GM20000 (cell line): Measurements from ENCODE around the gene ITGB1BP1.

Experiments used
- DNase-seq: peaks from one replicate; pipeline ENCODE4 v3.0.0; 2012; ENCODE audit warnings: low spot score
- CTCF ChIP-seq: IDR thresholded peaks from 2 replicates; pipeline ENCODE4 v1.5.1; 2012; ENCODE audit warnings: mild to moderate bottlenecking, control low read depth; ENCODE audit errors: extremely low read depth, missing control alignments

ITGB1BP1 gene

DNA sequence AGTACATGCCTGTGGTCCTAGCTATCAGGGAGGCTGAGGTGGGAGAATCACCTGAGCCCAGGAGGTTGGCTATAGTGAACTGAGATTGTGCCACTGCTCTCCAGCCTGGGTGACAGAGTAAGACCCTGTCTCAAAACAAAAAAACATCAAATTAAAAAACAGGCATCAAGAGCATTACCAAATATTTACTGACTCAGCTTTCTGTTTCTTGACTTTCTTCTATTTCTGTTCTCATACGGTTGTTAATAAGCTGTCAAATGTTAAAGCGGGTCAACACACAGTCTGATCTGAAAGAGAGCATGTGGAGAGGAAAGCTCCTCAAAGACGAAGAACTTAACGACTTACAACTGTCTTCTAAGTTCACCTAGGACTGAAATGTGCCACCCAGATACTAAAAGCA, 59.0 kb downstream of the ITGB1BP1 start:
- no peak for TF ChIP-seq CTCF
- DNase-seq, result no peak

GRCh38 chr2:9360701-9361100, 62.6 kb downstream of the ITGB1BP1 start:
- no peak for TF ChIP-seq CTCF
- DNase-seq, result no peak

GRCh38 chr2:9360110-9360509, 63.2 kb downstream of the ITGB1BP1 start:
- no peak for DNase-seq
- TF ChIP-seq CTCF, result no peak

DNA sequence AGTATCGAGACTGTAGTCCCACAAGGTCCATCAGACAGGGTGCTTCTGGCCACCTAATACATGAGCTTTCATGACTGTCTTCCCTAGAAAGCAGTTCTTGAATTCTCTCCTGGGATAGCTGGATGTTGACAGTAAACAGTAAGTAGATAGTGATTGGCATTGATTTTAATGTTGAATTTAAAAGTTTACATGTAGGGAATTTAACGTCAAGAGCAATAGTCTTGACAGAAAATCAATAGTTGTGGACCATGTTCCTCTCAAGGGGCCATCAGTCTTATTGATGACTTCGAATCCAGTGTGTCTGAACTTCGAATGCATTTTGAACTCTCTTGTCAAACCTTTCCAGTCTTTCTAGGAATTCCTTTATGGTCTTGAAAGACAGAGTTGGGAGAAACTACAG, 63.9 kb downstream of the ITGB1BP1 start:
- DNase-seq, result no peak
- no peak for TF ChIP-seq CTCF

GRCh38 chr2:9358846-9359245, 64.5 kb downstream of the ITGB1BP1 start:
- DNase-seq, result no peak
- no peak for TF ChIP-seq CTCF

DNA sequence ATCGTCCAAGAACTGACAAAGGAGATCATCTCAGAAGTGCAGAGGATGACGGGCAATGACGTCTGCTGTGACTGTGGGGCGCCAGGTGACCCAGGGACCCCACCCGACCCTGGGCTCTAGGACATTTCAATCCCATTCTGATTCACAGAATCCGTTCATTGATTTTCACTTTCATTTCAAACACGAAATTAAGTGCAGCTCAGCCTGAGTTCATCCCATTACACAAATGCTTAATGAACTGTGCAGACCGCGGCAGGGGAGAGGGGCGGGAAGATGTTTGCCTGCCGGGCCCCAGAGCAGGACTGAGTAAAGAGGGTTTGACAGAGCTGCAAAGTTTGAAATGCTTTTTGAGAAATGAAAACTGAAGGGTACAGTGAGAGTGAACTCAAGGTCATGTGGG, 67.1 kb downstream of the ITGB1BP1 start:
- no peak for DNase-seq
- no peak for TF ChIP-seq CTCF

DNA sequence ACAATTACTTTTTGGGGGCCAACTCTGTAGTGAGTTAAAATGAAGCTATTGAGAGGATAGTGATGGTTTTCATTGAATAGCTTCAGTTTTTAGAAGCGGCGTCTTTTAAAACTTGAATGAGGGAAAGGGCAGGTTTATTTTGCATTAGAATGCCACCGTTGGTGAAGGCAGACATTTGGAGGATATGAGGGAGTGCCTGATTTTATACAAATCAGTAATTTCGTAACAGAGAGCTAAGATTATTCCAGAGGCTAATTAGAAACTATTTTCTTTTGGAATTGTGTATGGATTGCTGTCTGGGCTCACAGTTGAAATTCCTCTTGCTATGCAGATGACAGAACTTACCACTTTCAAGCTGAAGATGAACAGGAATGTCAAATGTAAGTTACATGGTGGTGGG, 67.6 kb downstream of the ITGB1BP1 start:
- DNase-seq, result no peak
- no peak for TF ChIP-seq CTCF
